ENCODE results near the gene ZNF285.

ZNF285 gene

GRCh38 chr19:44374789-44375188 is 26.6 kb downstream of the ZNF285 start:
- no peak for DNase-seq (ENCODE audit: low spot score)
- in situ Hi-C loops (cut with MboI; ENCODE audit: low pct_unique_long_range_greater_than_20kb, low sequenced_read_pairs, unreplicated experiment) = no loop called here
- TF ChIP-seq CTCF (IDR thresholded peaks at IDR 0.05; ENCODE audit: extremely low read depth, insufficient read depth, missing control alignments) = no peak

GRCh38 chr19:44371815-44372480 is 29.5 kb downstream of the ZNF285 start:
- DNase-seq (ENCODE audit: low spot score) = no peak
- no peak for TF ChIP-seq CTCF (IDR thresholded peaks at IDR 0.05; ENCODE audit: extremely low read depth, insufficient read depth, missing control alignments)
- in situ Hi-C loops (cut with MboI; ENCODE audit: low pct_unique_long_range_greater_than_20kb, low sequenced_read_pairs, unreplicated experiment) = no loop called here

- TF ChIP-seq CTCF (IDR thresholded peaks at IDR 0.05; ENCODE audit: extremely low read depth, insufficient read depth, missing control alignments) = no peak
- DNase-seq (ENCODE audit: low spot score) = no peak
- in situ Hi-C loops (cut with MboI; ENCODE audit: low pct_unique_long_range_greater_than_20kb, low sequenced_read_pairs, unreplicated experiment) = no loop called here
These were observed 34.4 kb downstream of the ZNF285 start for GRCh38 chr19:44367024-44367423.

GRCh38 chr19:44356383-44357111 is 44.9 kb downstream of the ZNF285 start, which contains the start of gene ZNF112:
ZNF112 (minus strand) TSS chr19:44356680; CDS start chr19:44340539, 16,141 bp downstream.
- DNase-seq (ENCODE audit: low spot score) = no peak
- in situ Hi-C loops (cut with MboI; ENCODE audit: low pct_unique_long_range_greater_than_20kb, low sequenced_read_pairs, unreplicated experiment) = no loop called here
- no peak for TF ChIP-seq CTCF (IDR thresholded peaks at IDR 0.05; ENCODE audit: extremely low read depth, insufficient read depth, missing control alignments)

GRCh38 chr19:44346556-44346955 is 54.9 kb downstream of the ZNF285 start:
- in situ Hi-C loops (cut with MboI; ENCODE audit: low pct_unique_long_range_greater_than_20kb, low sequenced_read_pairs, unreplicated experiment) = no loop called here
- no peak for DNase-seq (ENCODE audit: low spot score)
- no peak for TF ChIP-seq CTCF (IDR thresholded peaks at IDR 0.05; ENCODE audit: extremely low read depth, insufficient read depth, missing control alignments)

- no peak for TF ChIP-seq CTCF (IDR thresholded peaks at IDR 0.05; ENCODE audit: extremely low read depth, insufficient read depth, missing control alignments)
- in situ Hi-C loops (cut with MboI; ENCODE audit: low pct_unique_long_range_greater_than_20kb, low sequenced_read_pairs, unreplicated experiment) = no loop called here
- no peak for DNase-seq (ENCODE audit: low spot score)
These were observed 55.4 kb downstream of the ZNF285 start for GRCh38 chr19:44345959-44346358.
